Stimulated activated CD8-positive, alpha-beta memory T cell treated with anti-CD3 and anti-CD28 coated beads, Interleukin-4, amount 100 ng/mL, for 1 hour (primary cell): Measurements from ENCODE around the gene SAGE1.
"Not testable (repeated sequence)": the region's sequence is repeated elsewhere in the genome, so short reads cannot be mapped to it uniquely, and the experiment has no call there.

Source experiments
- DNase-seq, 2 donors: peaks; one replicate each; pipeline ENCODE4 v3.0.0-alpha.2; 2020; ENCODE audit warnings: low read depth in 2 of 2, low spot score in 1 of 2

The SAGE1 gene

GRCh38 chrX:135893294-135893817 lies at the start of gene SAGE1, which contains the start of gene CT45A10:
Gene SAGE1, plus strand, starts transcription at chrX:135893716. Its CDS starts 2,527 bp downstream, at chrX:135896243.
Gene CT45A10, minus strand, starts transcription at chrX:135893444. Its CDS starts 8,100 bp downstream, at chrX:135885344.
- DNase-seq, result no peak

GRCh38 chrX:135854438-135854837 lies 39.1 kb upstream of the SAGE1 start, which contains the start of gene CT45A8:
Gene CT45A8, minus strand, starts transcription at chrX:135854538. Its CDS starts 3,755 bp downstream, at chrX:135850783.
- DNase-seq, result not testable (repeated sequence)

GRCh38 chrX:135871712-135872111 lies 21.8 kb upstream of the SAGE1 start, which contains the start of gene CT45A9:
Gene CT45A9, minus strand, starts transcription at chrX:135871812. Its CDS starts 3,751 bp downstream, at chrX:135868061.
- DNase-seq, result not testable (repeated sequence)

- DNase-seq, result not testable (repeated sequence)
Observed at GRCh38 chrX:135882741-135883140, 10.8 kb upstream of the SAGE1 start.

- DNase-seq, result not testable (repeated sequence)
Observed at GRCh38 chrX:135888230-135888629, 5.3 kb upstream of the SAGE1 start.

DNA sequence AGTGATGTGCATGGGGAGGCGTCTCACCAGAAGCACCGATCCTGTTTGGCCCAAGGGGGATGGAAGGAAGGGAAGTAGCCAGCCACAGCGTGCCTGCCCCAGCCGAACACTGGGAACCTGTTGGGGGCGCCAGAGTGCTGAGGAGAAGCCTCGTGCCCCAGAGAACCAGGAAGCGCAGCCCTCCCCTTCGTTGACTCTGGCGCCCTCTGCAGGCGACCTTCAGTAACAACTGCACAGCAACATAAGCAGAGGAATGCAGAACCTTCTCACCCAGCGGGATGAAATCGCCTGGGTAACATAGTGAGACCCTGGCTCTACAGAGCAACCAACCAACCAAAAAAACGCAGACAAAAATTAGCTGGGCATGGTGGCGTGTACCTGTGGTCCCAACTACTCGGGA lies 4.5 kb upstream of the SAGE1 start:
- not testable (repeated sequence) for DNase-seq

- DNase-seq, result no peak
Observed at GRCh38 chrX:135890087-135890585, 3.4 kb upstream of the SAGE1 start.

DNA sequence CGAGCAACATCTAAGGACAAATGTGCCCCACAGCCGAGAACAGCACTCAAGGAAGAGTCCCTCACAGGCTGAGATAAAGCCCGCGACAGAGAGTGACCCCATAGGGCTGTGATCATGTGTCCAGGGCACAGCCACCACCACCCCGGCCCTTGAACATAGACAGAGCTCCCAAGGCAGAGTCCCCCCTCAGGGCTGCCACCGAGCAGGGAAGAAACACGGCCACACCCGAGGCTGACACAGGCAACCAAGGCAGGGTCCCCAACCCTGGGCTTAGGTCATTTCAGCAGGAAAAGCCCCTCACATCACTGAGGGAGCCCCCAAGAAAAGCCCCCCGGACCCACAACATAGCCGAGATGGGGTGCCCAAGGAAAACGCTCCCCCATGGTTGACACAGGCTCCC lies 735 bp upstream of the SAGE1 start:
- no peak for DNase-seq

DNA sequence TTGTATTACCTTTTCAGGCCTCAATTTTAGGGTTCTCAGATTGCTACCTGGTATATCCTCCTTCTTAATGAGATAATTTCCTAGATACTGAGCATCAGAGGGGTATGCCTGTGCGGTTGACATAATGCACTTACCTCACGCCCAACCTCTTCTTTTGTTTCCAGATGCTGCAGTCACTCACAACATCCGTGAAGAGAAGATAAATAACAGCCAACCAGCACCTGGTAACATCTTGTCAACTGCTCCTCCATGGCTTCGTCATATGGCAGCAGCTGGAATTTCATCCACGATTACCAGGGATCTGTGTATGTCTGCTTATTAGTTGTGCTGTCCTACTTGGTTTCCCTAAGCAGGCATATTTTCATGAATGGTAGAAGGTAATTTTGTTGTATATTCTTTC lies 16.7 kb downstream of the SAGE1 start:
- DNase-seq, result no peak

DNA sequence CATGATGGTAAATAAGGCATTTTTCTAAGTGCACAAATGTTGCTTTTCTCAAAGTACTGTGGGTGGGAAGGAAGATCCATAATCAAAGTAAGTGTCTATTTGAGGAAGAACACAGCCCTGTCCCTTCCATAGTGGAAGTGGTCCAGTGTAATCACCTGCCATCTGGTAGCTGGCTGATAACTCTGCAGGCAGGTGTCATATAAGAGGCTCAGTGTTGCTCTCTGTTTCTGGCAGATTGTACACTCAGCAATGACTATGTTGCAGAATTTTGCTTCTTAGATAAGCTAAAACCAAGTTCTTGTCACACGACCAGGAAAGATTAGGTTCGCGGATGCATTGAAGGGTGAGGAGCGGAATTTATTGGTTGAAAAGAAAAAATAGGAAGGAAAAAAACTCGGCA lies 20.9 kb downstream of the SAGE1 start:
- no peak for DNase-seq

DNA sequence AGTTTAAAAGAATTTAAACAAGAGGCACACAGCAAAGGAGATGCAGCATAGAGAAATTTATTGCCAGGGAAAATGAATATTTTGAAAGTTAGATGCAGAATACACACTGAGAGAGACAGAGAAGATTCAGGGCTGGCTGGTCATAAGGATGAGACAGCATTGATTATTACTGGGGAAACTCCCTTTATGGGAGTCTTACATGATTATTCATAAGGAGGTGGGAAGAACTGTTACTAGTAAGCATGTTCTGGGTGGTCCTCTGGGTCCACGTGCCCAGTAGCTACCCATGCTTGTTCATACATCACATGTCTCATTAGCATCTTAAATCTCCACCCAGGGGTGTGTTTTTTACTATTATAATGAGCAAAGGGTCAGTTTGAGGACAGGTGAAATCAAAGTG lies 27.0 kb downstream of the SAGE1 start:
- not testable (repeated sequence) for DNase-seq

GRCh38 chrX:135923353-135923752 lies 29.8 kb downstream of the SAGE1 start:
- DNase-seq, result no peak

DNA sequence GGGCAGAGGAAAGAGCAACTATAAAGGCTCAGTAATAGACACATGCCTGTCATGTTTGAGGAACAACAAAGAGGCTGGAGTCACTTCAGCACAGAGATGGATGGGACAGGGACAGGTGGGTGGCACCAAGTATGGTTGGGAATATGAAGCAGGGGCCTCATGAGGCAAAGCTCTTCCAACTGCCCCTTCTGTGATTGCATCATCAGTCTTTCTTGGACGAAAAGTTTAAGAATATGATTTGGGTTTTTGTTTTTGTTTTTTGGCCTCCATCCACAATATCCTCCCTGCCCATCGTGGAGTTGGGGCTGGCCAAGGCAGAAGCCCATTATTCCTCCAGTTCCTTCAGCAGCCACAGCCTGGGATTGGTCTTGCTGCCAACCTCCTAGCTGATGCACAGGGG lies 34.4 kb downstream of the SAGE1 start:
- DNase-seq, result no peak

GRCh38 chrX:135931644-135932487 lies 38.4 kb downstream of the SAGE1 start:
- peak in 1 of 2 donors; percentile 3 for DNase-seq

- no peak for DNase-seq
Observed at GRCh38 chrX:135944486-135944885, 51.0 kb downstream of the SAGE1 start.

- DNase-seq, result no peak
Observed at GRCh38 chrX:135951291-135951690, 57.8 kb downstream of the SAGE1 start.
